ENCODE results near the gene OTOGL.
A peak's percentile ranks its signal among the peaks of the same experiment; 100 is the strongest.

The OTOGL gene

GRCh38 chr12:80377140-80377794, 277.9 kb downstream of the OTOGL start:
- no peaks in the 10 kb centered on the region for H3K36me3 ChIP-seq (ENCODE audit: insufficient read depth, low read length)
- no peak overlapping the region for H3K27ac ChIP-seq (ENCODE audit: low read depth, low read length)
- H3K27me3 ChIP-seq (ENCODE audit: control insufficient read depth in 1 of 2, insufficient read depth in 2 of 2, low read length in 2 of 2), result no peaks in the 10 kb centered on the region
- no peak overlapping the region for H3K9ac ChIP-seq (ENCODE audit: low read length)
- no peak overlapping the region for H3K4me3 ChIP-seq (ENCODE audit: low read depth in 1 of 2, low read length in 2 of 2)
- no peaks in the 10 kb centered on the region for H3K9me3 ChIP-seq (ENCODE audit: low read length)
- H3K4me1 ChIP-seq (ENCODE audit: insufficient read depth, low read length), result no peaks in the 10 kb centered on the region

- no peaks in the 10 kb centered on the region for H3K9me3 ChIP-seq (ENCODE audit: low read length)
- no peaks in the 10 kb centered on the region for H3K4me1 ChIP-seq (ENCODE audit: insufficient read depth, low read length)
- no peaks in the 10 kb centered on the region for H3K36me3 ChIP-seq (ENCODE audit: insufficient read depth, low read length)
- H3K27me3 ChIP-seq (ENCODE audit: control insufficient read depth in 1 of 2, insufficient read depth in 2 of 2, low read length in 2 of 2), result no peaks in the 10 kb centered on the region
- H3K9ac ChIP-seq (ENCODE audit: low read length), result no peak overlapping the region
- no peak overlapping the region for H3K27ac ChIP-seq (ENCODE audit: low read depth, low read length)
- no peak overlapping the region for H3K4me3 ChIP-seq (ENCODE audit: low read depth in 1 of 2, low read length in 2 of 2)
Observed at GRCh38 chr12:80381121-80381520, 281.8 kb downstream of the OTOGL start.

- Histone ChIP-seq H3K4me3 (ENCODE audit: low read depth in 1 of 2, low read length in 2 of 2) (no peak overlapping the region), H3K9me3 (ENCODE audit: low read length) (no peaks in the 10 kb centered on the region), H3K27ac (ENCODE audit: low read depth, low read length) (no peak overlapping the region), H3K4me1 (ENCODE audit: insufficient read depth, low read length) (no peaks in the 10 kb centered on the region), H3K27me3 (ENCODE audit: control insufficient read depth in 1 of 2, insufficient read depth in 2 of 2, low read length in 2 of 2) (no peaks in the 10 kb centered on the region), H3K9ac (ENCODE audit: low read length) (no peak overlapping the region), H3K36me3 (ENCODE audit: insufficient read depth, low read length) (no peaks in the 10 kb centered on the region)
Observed at GRCh38 chr12:80382254-80382653, 282.9 kb downstream of the OTOGL start.

DNA sequence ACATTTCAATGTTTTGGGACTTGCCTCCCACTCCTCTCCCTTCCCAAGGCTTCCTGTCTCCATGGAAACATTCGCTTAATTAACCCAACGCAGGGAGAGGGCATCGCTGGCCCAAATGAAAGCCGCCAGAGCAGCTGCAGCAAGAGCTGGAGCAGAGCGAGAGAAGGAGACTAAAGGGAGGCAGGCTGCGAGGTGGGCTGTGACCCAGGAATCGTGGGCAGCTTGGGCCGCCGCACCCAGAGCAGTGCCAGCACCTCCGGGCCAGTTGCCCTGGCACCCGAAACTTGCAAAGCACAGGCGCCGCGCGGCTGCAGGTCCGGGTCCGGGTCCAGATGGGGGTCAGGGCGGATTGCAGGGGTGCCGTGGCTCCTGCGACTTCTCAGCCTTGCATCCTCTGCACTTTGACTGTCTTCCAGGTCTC, 301.2 kb downstream of the OTOGL start:
- peak overlapping the region in 1 of 2 donors; percentile 26 for H3K4me3 ChIP-seq (ENCODE audit: low read depth in 1 of 2, low read length in 2 of 2)
- H3K36me3 ChIP-seq (ENCODE audit: insufficient read depth, low read length), result no peaks in the 10 kb centered on the region
- no peaks in the 10 kb centered on the region for H3K9me3 ChIP-seq (ENCODE audit: low read length)
- H3K27ac ChIP-seq (ENCODE audit: low read depth, low read length), result no peak overlapping the region
- H3K9ac ChIP-seq (ENCODE audit: low read length), result no peak overlapping the region
- H3K4me1 ChIP-seq (ENCODE audit: insufficient read depth, low read length), result no peaks in the 10 kb centered on the region
- no peaks in the 10 kb centered on the region for H3K27me3 ChIP-seq (ENCODE audit: control insufficient read depth in 1 of 2, insufficient read depth in 2 of 2, low read length in 2 of 2)

DNA sequence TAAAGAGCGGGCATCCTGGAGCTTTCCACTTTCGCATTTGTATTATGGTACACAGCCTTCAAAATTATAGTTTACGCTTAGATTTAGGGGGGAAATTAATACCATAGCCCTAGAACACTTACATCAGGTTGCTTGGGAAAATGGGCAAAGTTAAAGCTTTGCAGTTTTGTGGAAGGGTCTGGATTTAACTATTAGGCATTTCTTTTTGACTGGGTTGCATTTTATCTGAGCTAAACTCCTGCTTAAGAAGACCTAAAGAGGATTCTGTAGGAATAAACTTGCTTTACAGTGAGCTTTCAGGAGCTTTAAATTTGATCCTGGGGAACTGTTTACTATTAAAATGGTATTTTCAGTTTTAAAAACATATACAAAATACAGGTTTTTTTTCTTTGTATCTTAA, 301.9 kb downstream of the OTOGL start:
- no peaks in the 10 kb centered on the region for H3K4me1 ChIP-seq (ENCODE audit: insufficient read depth, low read length)
- no peak overlapping the region for H3K27ac ChIP-seq (ENCODE audit: low read depth, low read length)
- no peaks in the 10 kb centered on the region for H3K9me3 ChIP-seq (ENCODE audit: low read length)
- no peak overlapping the region for H3K4me3 ChIP-seq (ENCODE audit: low read depth in 1 of 2, low read length in 2 of 2)
- H3K36me3 ChIP-seq (ENCODE audit: insufficient read depth, low read length), result no peaks in the 10 kb centered on the region
- no peaks in the 10 kb centered on the region for H3K27me3 ChIP-seq (ENCODE audit: control insufficient read depth in 1 of 2, insufficient read depth in 2 of 2, low read length in 2 of 2)
- no peak overlapping the region for H3K9ac ChIP-seq (ENCODE audit: low read length)

- Histone ChIP-seq H3K9ac (ENCODE audit: low read length) (no peak overlapping the region), H3K9me3 (ENCODE audit: low read length) (no peaks in the 10 kb centered on the region), H3K4me1 (ENCODE audit: insufficient read depth, low read length) (no peaks in the 10 kb centered on the region), H3K36me3 (ENCODE audit: insufficient read depth, low read length) (no peaks in the 10 kb centered on the region), H3K27me3 (ENCODE audit: control insufficient read depth in 1 of 2, insufficient read depth in 2 of 2, low read length in 2 of 2) (no peaks in the 10 kb centered on the region), H3K4me3 (ENCODE audit: low read depth in 1 of 2, low read length in 2 of 2) (no peak overlapping the region), H3K27ac (ENCODE audit: low read depth, low read length) (no peak overlapping the region)
Observed at GRCh38 chr12:80404629-80405028, 305.3 kb downstream of the OTOGL start.

DNA sequence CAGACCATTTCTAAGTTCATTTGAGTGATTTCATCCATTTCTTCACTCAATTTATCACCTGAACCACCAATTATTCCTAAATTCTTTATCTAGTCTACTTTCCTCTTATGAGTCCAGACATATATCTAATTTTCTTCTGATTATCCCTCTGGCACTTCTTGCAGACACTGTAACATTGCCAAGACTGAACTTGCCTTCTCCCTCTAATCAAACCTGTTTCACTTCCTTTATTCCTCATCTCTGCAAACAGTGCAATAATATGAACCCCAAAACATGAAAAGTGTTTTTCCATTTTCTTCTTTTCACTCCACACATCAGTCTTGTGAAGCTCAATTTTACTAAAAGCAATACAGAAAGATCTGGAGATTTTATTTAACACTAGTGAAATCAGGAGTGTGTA, 306.9 kb downstream of the OTOGL start:
- Histone ChIP-seq H3K4me3 (ENCODE audit: low read depth in 1 of 2, low read length in 2 of 2) (no peak overlapping the region), H3K27ac (ENCODE audit: low read depth, low read length) (no peak overlapping the region), H3K36me3 (ENCODE audit: insufficient read depth, low read length) (no peaks in the 10 kb centered on the region), H3K27me3 (ENCODE audit: control insufficient read depth in 1 of 2, insufficient read depth in 2 of 2, low read length in 2 of 2) (no peaks in the 10 kb centered on the region), H3K9ac (ENCODE audit: low read length) (no peak overlapping the region), H3K9me3 (ENCODE audit: low read length) (no peaks in the 10 kb centered on the region), H3K4me1 (ENCODE audit: insufficient read depth, low read length) (no peaks in the 10 kb centered on the region)

DNA sequence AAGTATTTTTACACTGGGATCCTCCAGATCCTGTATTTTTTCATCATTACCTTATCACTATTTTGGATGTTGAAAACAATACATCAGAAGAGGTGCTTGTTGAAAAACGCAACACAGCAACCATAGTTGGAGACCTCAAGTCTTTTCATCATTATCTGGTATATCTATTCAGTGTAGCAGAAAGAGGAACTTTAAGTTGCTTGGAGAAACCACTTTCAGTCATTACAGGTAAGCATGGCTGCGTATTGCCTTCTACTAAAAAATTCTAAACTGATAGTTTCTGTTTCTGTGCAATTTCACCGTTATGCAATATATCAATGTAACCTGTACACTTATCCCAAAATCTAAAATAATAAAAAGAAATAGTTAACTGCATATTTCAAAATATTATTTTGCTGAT, 312.4 kb downstream of the OTOGL start:
- H3K4me3 ChIP-seq (ENCODE audit: low read depth in 1 of 2, low read length in 2 of 2), result no peak overlapping the region
- no peak overlapping the region for H3K27ac ChIP-seq (ENCODE audit: low read depth, low read length)
- H3K27me3 ChIP-seq (ENCODE audit: control insufficient read depth in 1 of 2, insufficient read depth in 2 of 2, low read length in 2 of 2), result no peaks in the 10 kb centered on the region
- no peaks in the 10 kb centered on the region for H3K4me1 ChIP-seq (ENCODE audit: insufficient read depth, low read length)
- no peaks in the 10 kb centered on the region for H3K9me3 ChIP-seq (ENCODE audit: low read length)
- no peak overlapping the region for H3K9ac ChIP-seq (ENCODE audit: low read length)
- H3K36me3 ChIP-seq (ENCODE audit: insufficient read depth, low read length), result no peaks in the 10 kb centered on the region

- Histone ChIP-seq H3K9ac (ENCODE audit: low read length) (no peak overlapping the region), H3K4me1 (ENCODE audit: insufficient read depth, low read length) (no peaks in the 10 kb centered on the region), H3K27me3 (ENCODE audit: control insufficient read depth in 1 of 2, insufficient read depth in 2 of 2, low read length in 2 of 2) (no peaks in the 10 kb centered on the region), H3K36me3 (ENCODE audit: insufficient read depth, low read length) (no peaks in the 10 kb centered on the region), H3K4me3 (ENCODE audit: low read depth in 1 of 2, low read length in 2 of 2) (no peak overlapping the region), H3K27ac (ENCODE audit: low read depth, low read length) (no peak overlapping the region), H3K9me3 (ENCODE audit: low read length) (no peaks in the 10 kb centered on the region)
Observed at GRCh38 chr12:80412343-80412953, 313.1 kb downstream of the OTOGL start.

DNA sequence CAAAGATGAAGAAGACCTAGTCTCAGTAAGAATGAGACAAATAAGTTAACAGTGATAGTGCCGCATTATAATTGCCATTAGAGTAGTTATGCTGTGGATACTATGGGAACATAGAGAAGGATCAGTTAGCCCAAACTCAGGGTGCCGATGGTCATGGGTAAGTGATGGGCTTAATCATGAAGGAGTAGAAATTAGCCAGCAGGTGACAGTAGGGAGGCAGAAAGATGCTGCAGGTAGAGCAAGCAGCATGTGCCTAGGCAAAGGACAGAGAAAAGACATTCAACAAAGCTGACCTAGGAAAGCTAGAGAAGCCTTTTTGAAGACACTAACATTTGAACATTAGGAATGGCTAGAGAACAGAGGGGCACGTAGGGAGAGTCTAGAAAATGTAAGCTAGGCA, 314.1 kb downstream of the OTOGL start:
- H3K27ac ChIP-seq (ENCODE audit: low read depth, low read length), result no peak overlapping the region

DNA sequence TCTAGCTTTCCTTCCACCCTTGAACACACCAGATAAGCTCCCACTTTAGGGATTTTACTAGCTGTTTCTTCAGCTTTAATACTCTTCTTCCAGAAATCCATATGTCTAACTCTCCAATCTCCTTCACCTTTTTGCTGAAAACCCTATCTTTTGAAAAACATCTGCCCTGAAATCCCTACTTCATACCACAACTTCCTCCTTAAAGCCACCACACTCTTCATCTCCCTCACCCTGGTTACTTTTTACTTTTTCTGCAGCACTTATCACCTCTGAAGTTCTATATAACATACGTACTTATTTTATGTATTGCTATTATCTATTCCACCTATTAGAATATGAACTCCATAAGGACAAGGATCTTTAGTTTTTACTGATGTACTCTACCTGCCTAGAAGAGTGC, 316.1 kb downstream of the OTOGL start:
- no peaks in the 10 kb centered on the region for H3K9me3 ChIP-seq (ENCODE audit: low read length)
- no peak overlapping the region for H3K27ac ChIP-seq (ENCODE audit: low read depth, low read length)
- no peak overlapping the region for H3K9ac ChIP-seq (ENCODE audit: low read length)
- H3K36me3 ChIP-seq (ENCODE audit: insufficient read depth, low read length), result no peaks in the 10 kb centered on the region
- H3K4me3 ChIP-seq (ENCODE audit: low read depth in 1 of 2, low read length in 2 of 2), result no peak overlapping the region
- no peaks in the 10 kb centered on the region for H3K27me3 ChIP-seq (ENCODE audit: control insufficient read depth in 1 of 2, insufficient read depth in 2 of 2, low read length in 2 of 2)
- no peaks in the 10 kb centered on the region for H3K4me1 ChIP-seq (ENCODE audit: insufficient read depth, low read length)

More for the DNA sequence above, 314.1 kb downstream of the OTOGL start:
- Histone ChIP-seq H3K4me1 (ENCODE audit: insufficient read depth, low read length) (no peaks in the 10 kb centered on the region), H3K9me3 (ENCODE audit: low read length) (no peaks in the 10 kb centered on the region), H3K4me3 (ENCODE audit: low read depth in 1 of 2, low read length in 2 of 2) (no peak overlapping the region), H3K27me3 (ENCODE audit: control insufficient read depth in 1 of 2, insufficient read depth in 2 of 2, low read length in 2 of 2) (no peaks in the 10 kb centered on the region), H3K36me3 (ENCODE audit: insufficient read depth, low read length) (no peaks in the 10 kb centered on the region), H3K9ac (ENCODE audit: low read length) (no peak overlapping the region)

GRCh38 chr12:80419644-80420043, 320.3 kb downstream of the OTOGL start:
- no peaks in the 10 kb centered on the region for H3K36me3 ChIP-seq (ENCODE audit: insufficient read depth, low read length)
- H3K4me3 ChIP-seq (ENCODE audit: low read depth in 1 of 2, low read length in 2 of 2), result no peak overlapping the region

More at GRCh38 chr12:80419644-80420043, 320.3 kb downstream of the OTOGL start:
- H3K27ac ChIP-seq (ENCODE audit: low read depth, low read length), result no peak overlapping the region
- H3K9me3 ChIP-seq (ENCODE audit: low read length), result no peaks in the 10 kb centered on the region
- H3K4me1 ChIP-seq (ENCODE audit: insufficient read depth, low read length), result no peaks in the 10 kb centered on the region
- no peak overlapping the region for H3K9ac ChIP-seq (ENCODE audit: low read length)
- H3K27me3 ChIP-seq (ENCODE audit: control insufficient read depth in 1 of 2, insufficient read depth in 2 of 2, low read length in 2 of 2), result no peaks in the 10 kb centered on the region

All from muscle layer of colon (tissue), 2 donors.